ENCODE results near the gene OGFOD2. TPM values are rescaled to one million over a fixed set of nuclear protein-coding genes. Genes with fewer than 3 reads are reported as not detected.

Gene OGFOD2
- total and polyA plus RNA-seq, 2 of the 13 experiments (the other 11 are each of a cell fraction or from before 2014, with no cell fraction given), result 13.2 to 14.6 TPM

GRCh38 chr12:122948605-122949004, 26.4 kb upstream of the OGFOD2 start:
- Histone ChIP-seq H3K9me3 (ENCODE audit: low read length) (no peaks in the 10 kb centered on the region), H3K36me3 (replicated peaks in 1 of 2; ENCODE audit: control insufficient read depth in 1 of 2, insufficient read depth in 2 of 2, low read length in 2 of 2) (peaks cover 0 to 1% of the 10 kb centered on the region in 2 experiments; a peak in 1 of 5 replicates), H3K27ac (ENCODE audit: extremely low read length, insufficient read depth, low read length) (no peak overlapping the region), H3K4me2 (ENCODE audit: low read depth, low read length) (no peak overlapping the region), H3K9ac (ENCODE audit: insufficient read depth, low read depth, low read length) (no peak overlapping the region), H4K20me1 (ENCODE audit: insufficient read depth, low read length) (no peaks in the 10 kb centered on the region), H3K79me2 (ENCODE audit: insufficient read depth, low read length) (no peaks in the 10 kb centered on the region), H3K4me3 (replicated peaks in 1 of 3; ENCODE audit: insufficient read depth in 1 of 3, low read depth in 2 of 3, low read length in 3 of 3) (no peak overlapping the region), H3K27me3 (ENCODE audit: control insufficient read depth in 1 of 2, insufficient read depth in 2 of 2, low read length in 2 of 2) (no peaks in the 10 kb centered on the region), H3K4me1 (ENCODE audit: insufficient read depth, low read length) (peaks cover 21% of the 10 kb centered on the region), H2AFZ (ENCODE audit: low read length) (no peak overlapping the region)
- no peak for FAIRE-seq
- POLR2A ChIA-PET, result no interaction called here
- intact Hi-C loops (cut with micrococcal nuclease; ENCODE audit: unreplicated experiment) (no loop called here), in situ Hi-C loops (cut with HindIII; ENCODE audit: extremely low pct_ligation_motif_present, low pct_unique_long_range_greater_than_20kb) (loop anchor here (5.0 kb wide), 1 partner anchor 81 kb away; no protein-coding TSS in a partner anchor)
- no peak for TF ChIP-seq PHB2 (IDR thresholded peaks at IDR 0.05; ENCODE audit: partially characterized antibody)
- TF ChIP-seq ZNF101 (CRISPR knock-in tag; IDR thresholded peaks at IDR 0.05; ENCODE audit: borderline replicate concordance, low read depth), result no peak
- TF ChIP-seq GTF2F1 (IDR thresholded peaks at IDR 0.05; ENCODE audit: low read length), result no peak
- no peak for TF ChIP-seq ESRRA (CRISPR knock-in tag; IDR thresholded peaks at IDR 0.05; ENCODE audit: low read depth)
- no peak for TF ChIP-seq HMG20B (CRISPR knock-in tag; conservative IDR thresholded peaks at IDR 0.05)
- TF ChIP-seq FOXP1 (IDR thresholded peaks at IDR 0.05), result no peak
- no peak for TF ChIP-seq FOXP1 (CRISPR knock-in tag; IDR thresholded peaks at IDR 0.05)
- TF ChIP-seq ZNF33A (CRISPR knock-in tag; IDR thresholded peaks at IDR 0.05; ENCODE audit: borderline replicate concordance), result no peak
- no peak for TF ChIP-seq ZNF337 (CRISPR knock-in tag; IDR thresholded peaks at IDR 0.05; ENCODE audit: borderline replicate concordance, low read depth)
- TF ChIP-seq ZNF276 (CRISPR knock-in tag; IDR thresholded peaks at IDR 0.05; ENCODE audit: low read depth), result no peak
- DNase-seq (ENCODE audit: low spot score), result no peak
- CTCF ChIA-PET (ENCODE audit: low intra/inter-chr PET ratio, low total read pairs), result no interaction called here
- no peak for ATAC-seq
- 90% methylated on average over 11 of the region's 14 CpGs for WGBS (ENCODE audit: low lambda C conversion rate)
- no TSS peak for BruUV-seq (replicated peaks)

Data from HepG2 (cell line).